Measurements from ENCODE around the gene ZFAND3.

The ZFAND3 gene

GRCh38 chr6:38105066-38105465 lies 285.5 kb downstream of the ZFAND3 start:
- H3K4me1 ChIP-seq (ENCODE audit: control insufficient read depth, insufficient read depth, low read length, poor library complexity, severe bottlenecking): no peaks in the 10 kb centered on the region
- H3K27ac ChIP-seq (ENCODE audit: insufficient read depth, low read length, poor library complexity, severe bottlenecking): no peak overlapping the region
- peaks cover 3% of the 10 kb centered on the region for H3K36me3 ChIP-seq (ENCODE audit: control insufficient read depth, insufficient read depth, low read length)
- H3K27me3 ChIP-seq (replicated peaks; ENCODE audit: control insufficient read depth, insufficient read depth, low read length, poor library complexity, severe bottlenecking): no peaks in the 10 kb centered on the region
- no peak overlapping the region for H3K4me3 ChIP-seq (ENCODE audit: insufficient read depth, low read depth, low read length, poor library complexity, severe bottlenecking)
- H3K9me3 ChIP-seq (ENCODE audit: control insufficient read depth, low read length): no peaks in the 10 kb centered on the region
- no peak for DNase-seq

GRCh38 chr6:38107073-38107472 lies 287.5 kb downstream of the ZFAND3 start:
- DNase-seq: no peak
- Histone ChIP-seq H3K36me3 (ENCODE audit: control insufficient read depth, insufficient read depth, low read length) (peaks cover 3% of the 10 kb centered on the region), H3K27ac (ENCODE audit: insufficient read depth, low read length, poor library complexity, severe bottlenecking) (no peak overlapping the region), H3K9me3 (ENCODE audit: control insufficient read depth, low read length) (no peaks in the 10 kb centered on the region), H3K4me3 (ENCODE audit: insufficient read depth, low read depth, low read length, poor library complexity, severe bottlenecking) (no peak overlapping the region), H3K27me3 (replicated peaks; ENCODE audit: control insufficient read depth, insufficient read depth, low read length, poor library complexity, severe bottlenecking) (no peaks in the 10 kb centered on the region), H3K4me1 (ENCODE audit: control insufficient read depth, insufficient read depth, low read length, poor library complexity, severe bottlenecking) (no peaks in the 10 kb centered on the region)

GRCh38 chr6:38110481-38110971 lies 291.0 kb downstream of the ZFAND3 start:
- Histone ChIP-seq H3K27ac (ENCODE audit: insufficient read depth, low read length, poor library complexity, severe bottlenecking) (no peak overlapping the region), H3K4me3 (ENCODE audit: insufficient read depth, low read depth, low read length, poor library complexity, severe bottlenecking) (no peak overlapping the region), H3K27me3 (replicated peaks; ENCODE audit: control insufficient read depth, insufficient read depth, low read length, poor library complexity, severe bottlenecking) (no peaks in the 10 kb centered on the region), H3K9me3 (ENCODE audit: control insufficient read depth, low read length) (no peaks in the 10 kb centered on the region), H3K36me3 (ENCODE audit: control insufficient read depth, insufficient read depth, low read length) (peaks cover 3% of the 10 kb centered on the region), H3K4me1 (ENCODE audit: control insufficient read depth, insufficient read depth, low read length, poor library complexity, severe bottlenecking) (no peaks in the 10 kb centered on the region)
- no peak for DNase-seq

GRCh38 chr6:38112181-38112580 lies 292.7 kb downstream of the ZFAND3 start:
- Histone ChIP-seq H3K9me3 (ENCODE audit: control insufficient read depth, low read length) (no peaks in the 10 kb centered on the region), H3K4me1 (ENCODE audit: control insufficient read depth, insufficient read depth, low read length, poor library complexity, severe bottlenecking) (no peaks in the 10 kb centered on the region)

GRCh38 chr6:38113825-38114576 lies 294.5 kb downstream of the ZFAND3 start:
- DNase-seq: no peak
- Histone ChIP-seq H3K27ac (ENCODE audit: insufficient read depth, low read length, poor library complexity, severe bottlenecking) (no peak overlapping the region), H3K27me3 (replicated peaks; ENCODE audit: control insufficient read depth, insufficient read depth, low read length, poor library complexity, severe bottlenecking) (no peaks in the 10 kb centered on the region)

More at GRCh38 chr6:38112181-38112580, 292.7 kb downstream of the ZFAND3 start:
- H3K27me3 ChIP-seq (replicated peaks; ENCODE audit: control insufficient read depth, insufficient read depth, low read length, poor library complexity, severe bottlenecking): no peaks in the 10 kb centered on the region
- no peak for DNase-seq
- H3K4me3 ChIP-seq (ENCODE audit: insufficient read depth, low read depth, low read length, poor library complexity, severe bottlenecking): no peak overlapping the region
- H3K27ac ChIP-seq (ENCODE audit: insufficient read depth, low read length, poor library complexity, severe bottlenecking): no peak overlapping the region
- H3K36me3 ChIP-seq (ENCODE audit: control insufficient read depth, insufficient read depth, low read length): peaks cover 5% of the 10 kb centered on the region

GRCh38 chr6:38114976-38115625 lies 295.6 kb downstream of the ZFAND3 start:
- Histone ChIP-seq H3K27me3 (replicated peaks; ENCODE audit: control insufficient read depth, insufficient read depth, low read length, poor library complexity, severe bottlenecking) (no peaks in the 10 kb centered on the region), H3K9me3 (ENCODE audit: control insufficient read depth, low read length) (no peaks in the 10 kb centered on the region), H3K36me3 (ENCODE audit: control insufficient read depth, insufficient read depth, low read length) (peaks cover 4% of the 10 kb centered on the region), H3K4me1 (ENCODE audit: control insufficient read depth, insufficient read depth, low read length, poor library complexity, severe bottlenecking) (no peaks in the 10 kb centered on the region), H3K27ac (ENCODE audit: insufficient read depth, low read length, poor library complexity, severe bottlenecking) (no peak overlapping the region), H3K4me3 (ENCODE audit: insufficient read depth, low read depth, low read length, poor library complexity, severe bottlenecking) (no peak overlapping the region)
- DNase-seq: no peak

More at GRCh38 chr6:38113825-38114576, 294.5 kb downstream of the ZFAND3 start:
- H3K4me3 ChIP-seq (ENCODE audit: insufficient read depth, low read depth, low read length, poor library complexity, severe bottlenecking): no peak overlapping the region
- H3K9me3 ChIP-seq (ENCODE audit: control insufficient read depth, low read length): no peaks in the 10 kb centered on the region
- peaks cover 4% of the 10 kb centered on the region for H3K36me3 ChIP-seq (ENCODE audit: control insufficient read depth, insufficient read depth, low read length)
- no peaks in the 10 kb centered on the region for H3K4me1 ChIP-seq (ENCODE audit: control insufficient read depth, insufficient read depth, low read length, poor library complexity, severe bottlenecking)

GRCh38 chr6:38115626-38116008 lies 296.1 kb downstream of the ZFAND3 start:
- no peak overlapping the region for H3K4me3 ChIP-seq (ENCODE audit: insufficient read depth, low read depth, low read length, poor library complexity, severe bottlenecking)

GRCh38 chr6:38116248-38116647 lies 296.7 kb downstream of the ZFAND3 start:
- peaks cover 11% of the 10 kb centered on the region for H3K36me3 ChIP-seq (ENCODE audit: control insufficient read depth, insufficient read depth, low read length)

More at GRCh38 chr6:38115626-38116008, 296.1 kb downstream of the ZFAND3 start:
- Histone ChIP-seq H3K9me3 (ENCODE audit: control insufficient read depth, low read length) (no peaks in the 10 kb centered on the region), H3K27ac (ENCODE audit: insufficient read depth, low read length, poor library complexity, severe bottlenecking) (no peak overlapping the region), H3K36me3 (ENCODE audit: control insufficient read depth, insufficient read depth, low read length) (peaks cover 5% of the 10 kb centered on the region), H3K4me1 (ENCODE audit: control insufficient read depth, insufficient read depth, low read length, poor library complexity, severe bottlenecking) (no peaks in the 10 kb centered on the region), H3K27me3 (replicated peaks; ENCODE audit: control insufficient read depth, insufficient read depth, low read length, poor library complexity, severe bottlenecking) (no peaks in the 10 kb centered on the region)
- DNase-seq: no peak

GRCh38 chr6:38117281-38117680 lies 297.8 kb downstream of the ZFAND3 start:
- no peak overlapping the region for H3K4me3 ChIP-seq (ENCODE audit: insufficient read depth, low read depth, low read length, poor library complexity, severe bottlenecking)
- H3K27me3 ChIP-seq (replicated peaks; ENCODE audit: control insufficient read depth, insufficient read depth, low read length, poor library complexity, severe bottlenecking): no peaks in the 10 kb centered on the region
- no peaks in the 10 kb centered on the region for H3K9me3 ChIP-seq (ENCODE audit: control insufficient read depth, low read length)
- H3K36me3 ChIP-seq (ENCODE audit: control insufficient read depth, insufficient read depth, low read length): peaks cover 11% of the 10 kb centered on the region
- H3K4me1 ChIP-seq (ENCODE audit: control insufficient read depth, insufficient read depth, low read length, poor library complexity, severe bottlenecking): no peaks in the 10 kb centered on the region
- H3K27ac ChIP-seq (ENCODE audit: insufficient read depth, low read length, poor library complexity, severe bottlenecking): no peak overlapping the region
- DNase-seq: no peak

More at GRCh38 chr6:38116248-38116647, 296.7 kb downstream of the ZFAND3 start:
- no peaks in the 10 kb centered on the region for H3K4me1 ChIP-seq (ENCODE audit: control insufficient read depth, insufficient read depth, low read length, poor library complexity, severe bottlenecking)
- H3K27ac ChIP-seq (ENCODE audit: insufficient read depth, low read length, poor library complexity, severe bottlenecking): no peak overlapping the region
- DNase-seq: no peak
- H3K27me3 ChIP-seq (replicated peaks; ENCODE audit: control insufficient read depth, insufficient read depth, low read length, poor library complexity, severe bottlenecking): no peaks in the 10 kb centered on the region
- no peaks in the 10 kb centered on the region for H3K9me3 ChIP-seq (ENCODE audit: control insufficient read depth, low read length)
- H3K4me3 ChIP-seq (ENCODE audit: insufficient read depth, low read depth, low read length, poor library complexity, severe bottlenecking): no peak overlapping the region

- Histone ChIP-seq H3K4me1 (ENCODE audit: control insufficient read depth, insufficient read depth, low read length, poor library complexity, severe bottlenecking) (no peaks in the 10 kb centered on the region), H3K9me3 (ENCODE audit: control insufficient read depth, low read length) (no peaks in the 10 kb centered on the region), H3K36me3 (ENCODE audit: control insufficient read depth, insufficient read depth, low read length) (peaks cover 11% of the 10 kb centered on the region), H3K27ac (ENCODE audit: insufficient read depth, low read length, poor library complexity, severe bottlenecking) (no peak overlapping the region), H3K27me3 (replicated peaks; ENCODE audit: control insufficient read depth, insufficient read depth, low read length, poor library complexity, severe bottlenecking) (no peaks in the 10 kb centered on the region), H3K4me3 (ENCODE audit: insufficient read depth, low read depth, low read length, poor library complexity, severe bottlenecking) (no peak overlapping the region)
- DNase-seq: no peak
Observed at GRCh38 chr6:38118791-38119365, 299.4 kb downstream of the ZFAND3 start.

All from effector memory CD4-positive, alpha-beta T cell (primary cell).